GM12878 (cell line): ENCODE results near the gene R3HDM1.

ENCODE experiments used
- CEBPB ChIP-seq, 2 experiments: fragments of 150-350 bp in 1 of 2; IDR thresholded peaks; 2 replicates each; pipeline ENCODE4 v1.6.1; 2012 to 2014; ENCODE audit warnings: low read depth in 2 of 2, low read length in 2 of 2, borderline replicate concordance in 1 of 2, inconsistent platforms in 1 of 2
- EP300 ChIP-seq, 2 experiments: fragments of 150-350 bp in 1 of 2; IDR thresholded peaks; 2 replicates each; pipeline ENCODE4 v1.6.1; 2011 to 2012; ENCODE audit warnings: low read depth in 2 of 2, low read length in 2 of 2, borderline replicate concordance in 1 of 2, improper control_type of control experiment in 1 of 2, inconsistent platforms in 1 of 2; ENCODE audit not compliant: control insufficient read depth in 1 of 2
- EZH2 ChIP-seq: IDR thresholded peaks from 2 replicates; pipeline ENCODE4 v1.6.1; 2012; ENCODE audit warnings: low read depth, mild to moderate bottlenecking, control low read depth, inconsistent platforms, low read length, borderline replicate concordance; ENCODE audit not compliant: control insufficient read depth
- HDGF ChIP-seq: fragments of 450-650 bp; IDR thresholded peaks from 2 replicates; pipeline ENCODE4 v1.6.1; 2016; ENCODE audit warnings: antibody characterized with exemption
- NFIC ChIP-seq: IDR thresholded peaks from 2 replicates; pipeline ENCODE4 v1.6.1; 2012; ENCODE audit warnings: low read depth, mild to moderate bottlenecking, inconsistent platforms, low read length, moderate library complexity
- NR2C2 ChIP-seq: IDR thresholded peaks from 2 replicates; pipeline ENCODE4 v1.6.1; 2011; ENCODE audit warnings: borderline replicate concordance, low read depth; ENCODE audit not compliant: control insufficient read depth, insufficient read length
- POLR2AphosphoS5 ChIP-seq: IDR thresholded peaks from 2 replicates; pipeline ENCODE4 v1.6.1; 2011; ENCODE audit warnings: mild to moderate bottlenecking, low read length, inconsistent platforms
- RCOR1 ChIP-seq: conservative IDR thresholded peaks from 2 replicates; pipeline ENCODE4 v1.6.1; 2012; ENCODE audit warnings: low read depth, low read length, improper control_type of control experiment
- SMC3 ChIP-seq: IDR thresholded peaks from 2 replicates; pipeline ENCODE4 v1.6.1; 2011; ENCODE audit warnings: low read length, improper control_type of control experiment, borderline replicate concordance
- TCF12 ChIP-seq: IDR thresholded peaks from 2 replicates; pipeline ENCODE4 v1.6.1; 2011; ENCODE audit warnings: low read depth, mild to moderate bottlenecking, low read length
- TCF7 ChIP-seq: IDR thresholded peaks from 2 replicates; pipeline ENCODE4 v1.6.1; 2014; ENCODE audit warnings: antibody characterized with exemption, borderline replicate concordance
- TF ChIP-seq, protein P1 (sequence below), 3 experiments: IDR thresholded peaks in 2 of 3; conservative IDR thresholded peaks in 1 of 3; 2 replicates each; pipeline ENCODE4 v1.5.1; 2011; ENCODE audit warnings: low read depth in 3 of 3, low read length in 3 of 3, mild to moderate bottlenecking in 3 of 3, control low read depth in 2 of 3, moderate library complexity in 2 of 3, inconsistent platforms in 1 of 3, mixed read lengths in 1 of 3; ENCODE audit not compliant: control insufficient read depth in 2 of 3, insufficient read depth in 1 of 3; ENCODE audit errors: extremely low read depth in 1 of 3
- TF ChIP-seq, protein P2 (sequence below): IDR thresholded peaks from 2 replicates; pipeline ENCODE4 v1.6.1; 2011; ENCODE audit warnings: low read depth, mild to moderate bottlenecking, low read length, moderate library complexity, borderline replicate concordance; ENCODE audit errors: extremely low read depth

DNA sequence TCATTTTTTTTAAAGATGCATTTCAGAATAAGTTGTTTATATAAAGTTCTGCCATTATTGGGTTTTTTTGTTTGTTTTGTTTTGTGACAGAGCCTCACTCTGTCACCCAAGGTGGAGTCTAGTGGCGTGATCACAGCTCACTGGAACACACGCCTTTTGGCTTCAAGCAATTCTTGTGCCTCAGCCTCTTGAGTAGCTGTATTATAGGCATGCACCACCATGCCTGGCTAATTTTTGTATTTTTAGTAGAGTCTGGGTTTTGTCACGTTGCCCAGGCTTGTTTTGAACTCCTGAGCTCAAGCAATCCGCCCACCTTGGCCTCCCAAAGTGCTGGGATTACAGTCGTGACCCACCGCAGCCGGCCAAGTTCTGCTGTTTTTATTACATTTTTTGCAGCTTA is 72.3 kb downstream of the R3HDM1 start:
- TF ChIP-seq EP300 (IDR thresholded peaks at IDR 0.05; ENCODE audit: borderline replicate concordance in 1 of 2, control insufficient read depth in 1 of 2, low read depth in 2 of 2, low read length in 2 of 2) (no peak), HDGF (no peak), NFIC (no peak), NR2C2 (no peak), EZH2 (no peak), TCF7 (no peak), CEBPB (IDR thresholded peaks at IDR 0.05; ENCODE audit: borderline replicate concordance in 1 of 2, low read depth in 2 of 2, low read length in 2 of 2) (no peak), RCOR1 (no peak), POLR2AphosphoS5 (no peak), SMC3 (no peak), TCF12 (no peak)
- TF ChIP-seq, protein P1, sequence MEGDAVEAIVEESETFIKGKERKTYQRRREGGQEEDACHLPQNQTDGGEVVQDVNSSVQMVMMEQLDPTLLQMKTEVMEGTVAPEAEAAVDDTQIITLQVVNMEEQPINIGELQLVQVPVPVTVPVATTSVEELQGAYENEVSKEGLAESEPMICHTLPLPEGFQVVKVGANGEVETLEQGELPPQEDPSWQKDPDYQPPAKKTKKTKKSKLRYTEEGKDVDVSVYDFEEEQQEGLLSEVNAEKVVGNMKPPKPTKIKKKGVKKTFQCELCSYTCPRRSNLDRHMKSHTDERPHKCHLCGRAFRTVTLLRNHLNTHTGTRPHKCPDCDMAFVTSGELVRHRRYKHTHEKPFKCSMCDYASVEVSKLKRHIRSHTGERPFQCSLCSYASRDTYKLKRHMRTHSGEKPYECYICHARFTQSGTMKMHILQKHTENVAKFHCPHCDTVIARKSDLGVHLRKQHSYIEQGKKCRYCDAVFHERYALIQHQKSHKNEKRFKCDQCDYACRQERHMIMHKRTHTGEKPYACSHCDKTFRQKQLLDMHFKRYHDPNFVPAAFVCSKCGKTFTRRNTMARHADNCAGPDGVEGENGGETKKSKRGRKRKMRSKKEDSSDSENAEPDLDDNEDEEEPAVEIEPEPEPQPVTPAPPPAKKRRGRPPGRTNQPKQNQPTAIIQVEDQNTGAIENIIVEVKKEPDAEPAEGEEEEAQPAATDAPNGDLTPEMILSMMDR (IDR thresholded peaks at IDR 0.05 in 2 of 3, conservative IDR thresholded peaks at IDR 0.05 in 1 of 3; ENCODE audit: control insufficient read depth in 2 of 3, extremely low read depth in 1 of 3, insufficient read depth in 1 of 3, low read depth in 3 of 3, low read length in 3 of 3): no peak
- TF ChIP-seq, protein P2, sequence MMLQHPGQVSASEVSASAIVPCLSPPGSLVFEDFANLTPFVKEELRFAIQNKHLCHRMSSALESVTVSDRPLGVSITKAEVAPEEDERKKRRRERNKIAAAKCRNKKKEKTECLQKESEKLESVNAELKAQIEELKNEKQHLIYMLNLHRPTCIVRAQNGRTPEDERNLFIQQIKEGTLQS: no peak
